ENCODE results near the gene NACA2.

DNA sequence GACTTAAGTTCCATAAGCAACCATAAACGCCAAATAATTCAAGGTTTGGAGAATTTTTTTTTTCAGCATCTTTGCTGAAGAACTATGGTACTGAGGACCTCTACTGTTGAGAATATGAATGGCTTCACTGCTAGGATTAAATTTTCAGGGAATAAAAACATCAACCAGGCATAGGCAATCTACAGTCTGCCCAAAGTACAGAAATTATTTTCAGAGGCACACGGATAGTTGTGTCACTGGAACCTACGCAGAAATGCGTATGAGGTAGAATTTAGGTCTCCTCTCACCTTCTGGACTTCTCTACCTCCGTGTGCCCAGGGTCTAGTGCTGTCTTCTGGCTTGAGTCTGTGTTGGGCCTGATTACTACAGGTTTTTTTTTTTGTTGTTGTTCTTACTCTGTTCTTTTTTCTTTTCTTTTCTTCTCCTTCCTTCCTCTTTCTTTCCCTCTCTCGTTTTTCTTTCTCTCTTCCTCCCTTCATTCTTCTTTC is 39.7 kb downstream of the NACA2 start:
- TF ChIP-seq, protein P1, sequence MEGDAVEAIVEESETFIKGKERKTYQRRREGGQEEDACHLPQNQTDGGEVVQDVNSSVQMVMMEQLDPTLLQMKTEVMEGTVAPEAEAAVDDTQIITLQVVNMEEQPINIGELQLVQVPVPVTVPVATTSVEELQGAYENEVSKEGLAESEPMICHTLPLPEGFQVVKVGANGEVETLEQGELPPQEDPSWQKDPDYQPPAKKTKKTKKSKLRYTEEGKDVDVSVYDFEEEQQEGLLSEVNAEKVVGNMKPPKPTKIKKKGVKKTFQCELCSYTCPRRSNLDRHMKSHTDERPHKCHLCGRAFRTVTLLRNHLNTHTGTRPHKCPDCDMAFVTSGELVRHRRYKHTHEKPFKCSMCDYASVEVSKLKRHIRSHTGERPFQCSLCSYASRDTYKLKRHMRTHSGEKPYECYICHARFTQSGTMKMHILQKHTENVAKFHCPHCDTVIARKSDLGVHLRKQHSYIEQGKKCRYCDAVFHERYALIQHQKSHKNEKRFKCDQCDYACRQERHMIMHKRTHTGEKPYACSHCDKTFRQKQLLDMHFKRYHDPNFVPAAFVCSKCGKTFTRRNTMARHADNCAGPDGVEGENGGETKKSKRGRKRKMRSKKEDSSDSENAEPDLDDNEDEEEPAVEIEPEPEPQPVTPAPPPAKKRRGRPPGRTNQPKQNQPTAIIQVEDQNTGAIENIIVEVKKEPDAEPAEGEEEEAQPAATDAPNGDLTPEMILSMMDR (IDR thresholded peaks at IDR 0.05; ENCODE audit: borderline replicate concordance, extremely low read depth, low read length, poor library complexity, severe bottlenecking), result peak; percentile 78
- no peak for TF ChIP-seq EZH2 (IDR thresholded peaks at IDR 0.05; ENCODE audit: borderline replicate concordance, low read depth, low read length, severe bottlenecking)

Measured in DND-41 (cell line).